Measurements from ENCODE around the gene EXOSC7. TPM values are rescaled to one million over a fixed set of nuclear protein-coding genes. Genes with fewer than 3 reads are reported as not detected.

The EXOSC7 gene
- total RNA-seq, 1 experiment from 2014 or later = 70.9 TPM

- no peaks in the 10 kb centered on the region for H3K27me3 Mint-ChIP-seq (ENCODE audit: insufficient read depth, unreplicated experiment)
- H3K36me3 Mint-ChIP-seq (ENCODE audit: insufficient read depth, unreplicated experiment) = no peaks in the 10 kb centered on the region
- no peak for TF ChIP-seq CTCF (IDR thresholded peaks at IDR 0.05; ENCODE audit: insufficient read depth in 1 of 2, low read depth in 1 of 2, low read length in 1 of 2, severe bottlenecking in 1 of 2, unreplicated experiment in 1 of 2)
Observed at GRCh38 chr3:45060165-45060892, 84.3 kb downstream of the EXOSC7 start.

More at GRCh38 chr3:45060165-45060892, 84.3 kb downstream of the EXOSC7 start:
- H3K4me1 ChIP-seq = peaks cover 6% of the 10 kb centered on the region; the same call in 1 of the 2 replicates
- H3K9me3 ChIP-seq = no peaks in the 10 kb centered on the region
- ChIA-PET CTCF (no interaction called here), POLR2A (no interaction called here)
- H3K27ac Mint-ChIP-seq (ENCODE audit: unreplicated experiment) = no peak overlapping the region
- H3K9me3 Mint-ChIP-seq (ENCODE audit: unreplicated experiment) = no peaks in the 10 kb centered on the region
- no peaks in the 10 kb centered on the region for H3K36me3 ChIP-seq (ENCODE audit: control insufficient read depth, insufficient read depth, low read length)
- H3K4me1 Mint-ChIP-seq (ENCODE audit: low read depth, unreplicated experiment) = no peaks in the 10 kb centered on the region
- intact Hi-C loops (cut with micrococcal nuclease; ENCODE audit: unreplicated experiment) = no loop called here
- no peak overlapping the region for H3K4me3 ChIP-seq (ENCODE audit: low read depth, low read length)
- H3K27me3 ChIP-seq (replicated peaks; ENCODE audit: control insufficient read depth, insufficient read depth, low read length) = no peaks in the 10 kb centered on the region
- DNase-seq = no peak
- H3K4me3 Mint-ChIP-seq (ENCODE audit: unreplicated experiment) = no peak overlapping the region
- BruUV-seq (replicated peaks) = no TSS peak

Other genes with a start within 250 kb of the EXOSC7 start
- gene ZNF501, start 246.6 kb upstream of the EXOSC7 start, total RNA-seq (2022) = 3.2 and 3.3 TPM in 2 replicates
- 29.0 and 29.8 TPM in 2 replicates for gene KIAA1143, start 214.6 kb upstream of the EXOSC7 start, total RNA-seq (2022)
- gene KIF15, start 214.4 kb upstream of the EXOSC7 start, total RNA-seq (2022) = 22.4 and 25.3 TPM in 2 replicates
- 8.0 and 8.8 TPM in 2 replicates for gene TMEM42, start 114.3 kb upstream of the EXOSC7 start, total RNA-seq (2022)
- gene TGM4, start 101.6 kb upstream of the EXOSC7 start, total RNA-seq (2022) = not detected in 2 replicates
- gene ZDHHC3, start 70 bp upstream of the EXOSC7 start, total RNA-seq (2022) = 68.4 and 71.3 TPM in 2 replicates
- 1.1 TPM in 1 of 2 replicates, not detected in the other for gene CLEC3B, start 50.1 kb downstream of the EXOSC7 start, total RNA-seq (2022)
- gene CDCP1, start 170.1 kb downstream of the EXOSC7 start, total RNA-seq (2022) = 22.5 and 25.0 TPM in 2 replicates

Measured in Caco-2 (cell line).